K562 (cell line): ENCODE results near the gene DOCK8. TPM values are rescaled to one million over a fixed set of nuclear protein-coding genes. Genes with fewer than 3 reads are reported as not detected.

Experiments
- ATF7 ChIP-seq: fragments of 450-650 bp; IDR thresholded peaks from 2 replicates; pipeline ENCODE4 v1.7.1; 2014; ENCODE audit warnings: mild to moderate bottlenecking, moderate library complexity
- NCOA6 ChIP-seq: fragments of 450-650 bp; IDR thresholded peaks from 2 replicates; pipeline ENCODE4 v1.6.1; 2017; ENCODE audit warnings: mild to moderate bottlenecking
- NFIC ChIP-seq: fragments of 450-650 bp; IDR thresholded peaks from 2 replicates; pipeline ENCODE4 v1.6.1; 2017; ENCODE audit warnings: mild to moderate bottlenecking, inconsistent platforms
- RAD21 ChIP-seq, 2 experiments: fragments of 250-450 bp in 1 of 2; fragments of 450-650 bp in 1 of 2; sonication (Bioruptor Pico) in 1 of 2; formaldehyde crosslinking in 1 of 2; IDR thresholded peaks in 1 of 2; conservative IDR thresholded peaks in 1 of 2; 2 replicates each; pipeline versions ENCODE4 v1.4.0 to v1.8.0; 2020 to 2022; ENCODE audit warnings: mild to moderate bottlenecking in 2 of 2, moderate library complexity in 1 of 2
- YY1 ChIP-seq, 3 experiments: IDR thresholded peaks; 2 replicates each; pipeline ENCODE4 v1.6.1; 2011; ENCODE audit warnings: low read length in 2 of 3, mild to moderate bottlenecking in 2 of 3, moderate library complexity in 2 of 3, borderline replicate concordance in 1 of 3, control low read depth in 1 of 3, low read depth in 1 of 3; ENCODE audit not compliant: insufficient read depth in 3 of 3, insufficient replicate concordance in 2 of 3, control insufficient read depth in 1 of 3, insufficient read length in 1 of 3; ENCODE audit errors: extremely low read depth in 1 of 3
- ZBTB26 ChIP-seq: fragments of 450-650 bp; formaldehyde crosslinking; IDR thresholded peaks from 2 replicates; pipeline ENCODE4 v1.4.0; 2022; ENCODE audit warnings: missing genetic modification characterization
- ZFX ChIP-seq: sonication (generic); formaldehyde crosslinking; IDR thresholded peaks from 2 replicates; pipeline ENCODE4 v1.8.0; 2022; ENCODE audit warnings: mild to moderate bottlenecking, missing genetic modification reagents, moderate library complexity
- ZNF263 ChIP-seq: sonication (generic); formaldehyde crosslinking; IDR thresholded peaks from 2 replicates; pipeline ENCODE4 v1.8.0; 2022; ENCODE audit warnings: mild to moderate bottlenecking, missing genetic modification reagents, borderline replicate concordance
- ZZZ3 ChIP-seq: fragments of 450-650 bp; IDR thresholded peaks from 2 replicates; pipeline ENCODE4 v1.6.1; 2016; ENCODE audit warnings: antibody characterized with exemption, mild to moderate bottlenecking, moderate library complexity
- polyA plus RNA-seq, 8 experiments: library from polyadenylated mRNA; depleted of rRNA in 4 of 8; stranded (reverse) in 5 of 8; unstranded in 3 of 8; fragments of >200 nt; fragmentation: Nextera tagmentation in 2 of 8; fragmentation: Illumina TruSeq in 1 of 8; extraction: Ambion mirVana in 2 of 8; extraction: Trizol in 1 of 8; gene quantifications; 2 replicates each; pipeline versions ENCODE4 v1.2.1 to v1.2.3, GENCODE V29; 2011 to 2014; ENCODE audit warnings: inconsistent platforms in 1 of 8, missing spikeins in 1 of 8
- total RNA-seq, 7 experiments: library from RNA; depleted of rRNA in 6 of 7; stranded (reverse); fragments of >200 nt in 6 of 7; fragmentation: Illumina TruSeq in 2 of 7; extraction: Trizol in 2 of 7; gene quantifications; 2 replicates each; pipeline versions ENCODE4 v1.2.1 to v1.2.3, GENCODE V29; 2011 to 2021; ENCODE audit warnings: low replicate concordance in 1 of 7
- TF ChIP-seq, protein P1 (sequence below), 2 experiments: fragments of 450-650 bp; formaldehyde crosslinking in 1 of 2; IDR thresholded peaks; 2 replicates each; pipeline versions ENCODE4 v1.4.0 to v1.6.1; 2014 to 2020; ENCODE audit warnings: mild to moderate bottlenecking in 2 of 2, borderline replicate concordance in 1 of 2, low read depth in 1 of 2
- TF ChIP-seq, protein P2 (sequence below): fragments of 200-800 bp; sonication (Bioruptor generic); IDR thresholded peaks from 2 replicates; pipeline ENCODE4 v1.6.1; 2017; ENCODE audit warnings: missing genetic modification characterization, missing compliant biosample characterization

The DOCK8 gene
- total and polyA plus RNA-seq, 9 of the 15 experiments (the other 6 are each of a cell fraction or from before 2014, with no cell fraction given) = 14.4 to 53.8 (median 25.1) TPM

DNA sequence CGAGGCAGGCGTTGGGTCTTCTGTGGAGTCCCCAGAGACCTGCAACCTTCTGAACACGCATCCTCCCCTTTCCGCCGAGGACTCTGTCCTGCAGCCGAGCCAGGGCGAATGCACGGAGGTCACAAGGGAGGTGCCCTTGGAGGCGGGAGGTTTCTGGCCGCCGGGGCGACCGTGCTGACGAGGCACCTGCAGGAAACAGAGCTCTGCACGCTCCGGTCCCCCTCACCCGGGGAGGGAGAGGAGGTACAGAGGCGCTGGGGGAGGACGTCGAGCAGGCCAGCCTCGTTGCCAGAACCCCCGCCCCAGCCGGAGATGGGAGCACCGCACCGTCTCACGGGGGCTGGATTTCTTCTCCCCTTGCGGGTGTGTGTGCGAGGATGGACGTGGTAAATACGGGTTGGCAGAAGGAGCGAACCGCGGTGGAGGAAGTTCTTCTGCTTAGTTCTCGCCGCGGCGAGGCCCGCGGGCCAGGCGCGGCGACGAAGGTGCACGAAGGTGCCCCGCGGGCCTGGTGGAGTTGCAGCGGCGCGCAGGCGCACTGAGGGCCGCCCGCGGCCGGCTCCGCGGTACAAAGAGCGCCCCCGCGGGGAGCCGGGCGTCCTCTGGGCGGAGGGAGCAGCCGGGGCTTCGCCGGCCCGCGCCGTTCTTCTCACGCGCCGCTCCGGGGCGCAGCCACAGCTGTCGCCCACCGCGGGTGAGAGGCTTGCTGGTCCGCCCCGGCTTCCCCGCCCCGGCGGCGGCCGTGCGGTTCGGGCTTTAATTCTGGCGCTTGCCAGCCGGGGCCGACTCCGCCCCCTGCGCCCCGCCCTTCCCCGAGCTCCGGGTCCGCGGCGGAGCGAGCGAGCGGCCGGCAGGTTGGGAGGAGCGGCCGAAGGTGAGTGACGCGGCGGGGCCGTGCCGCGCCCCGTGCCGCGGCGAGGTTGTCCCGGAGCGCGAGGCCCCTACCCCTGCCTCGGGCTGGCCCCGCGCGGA, 289.5 kb downstream of the DOCK8 start, which contains the start of gene KANK1 (continued):
- TF ChIP-seq ZBTB26 (no peak), ZNF263 (CRISPR knock-in tag) (peak; percentile 94), ZZZ3 (no peak), ZFX (CRISPR knock-in tag) (peak; percentile 30; the same call in 1 of the 2 replicates), RAD21 (CRISPR knock-in tag; conservative IDR thresholded peaks at IDR 0.05 in 1 of 2, IDR thresholded peaks at IDR 0.05 in 1 of 2) (peak in 1 of 2 experiments; percentile 22; a peak in 1 of 4 replicates), ATF7 (peak; percentile 30; the same call in 1 of the 2 replicates), NFIC (peak; percentile 39; the same call in 1 of the 2 replicates), YY1 (IDR thresholded peaks at IDR 0.05; ENCODE audit: borderline replicate concordance in 1 of 3, control insufficient read depth in 1 of 3, extremely low read depth in 1 of 3, insufficient read depth in 3 of 3, insufficient read length in 1 of 3, insufficient replicate concordance in 2 of 3, low read depth in 1 of 3, low read length in 2 of 3) (peak in 1 of 3 experiments; percentile 15), NCOA6 (peak; percentile 78)
- TF ChIP-seq, protein P1, sequence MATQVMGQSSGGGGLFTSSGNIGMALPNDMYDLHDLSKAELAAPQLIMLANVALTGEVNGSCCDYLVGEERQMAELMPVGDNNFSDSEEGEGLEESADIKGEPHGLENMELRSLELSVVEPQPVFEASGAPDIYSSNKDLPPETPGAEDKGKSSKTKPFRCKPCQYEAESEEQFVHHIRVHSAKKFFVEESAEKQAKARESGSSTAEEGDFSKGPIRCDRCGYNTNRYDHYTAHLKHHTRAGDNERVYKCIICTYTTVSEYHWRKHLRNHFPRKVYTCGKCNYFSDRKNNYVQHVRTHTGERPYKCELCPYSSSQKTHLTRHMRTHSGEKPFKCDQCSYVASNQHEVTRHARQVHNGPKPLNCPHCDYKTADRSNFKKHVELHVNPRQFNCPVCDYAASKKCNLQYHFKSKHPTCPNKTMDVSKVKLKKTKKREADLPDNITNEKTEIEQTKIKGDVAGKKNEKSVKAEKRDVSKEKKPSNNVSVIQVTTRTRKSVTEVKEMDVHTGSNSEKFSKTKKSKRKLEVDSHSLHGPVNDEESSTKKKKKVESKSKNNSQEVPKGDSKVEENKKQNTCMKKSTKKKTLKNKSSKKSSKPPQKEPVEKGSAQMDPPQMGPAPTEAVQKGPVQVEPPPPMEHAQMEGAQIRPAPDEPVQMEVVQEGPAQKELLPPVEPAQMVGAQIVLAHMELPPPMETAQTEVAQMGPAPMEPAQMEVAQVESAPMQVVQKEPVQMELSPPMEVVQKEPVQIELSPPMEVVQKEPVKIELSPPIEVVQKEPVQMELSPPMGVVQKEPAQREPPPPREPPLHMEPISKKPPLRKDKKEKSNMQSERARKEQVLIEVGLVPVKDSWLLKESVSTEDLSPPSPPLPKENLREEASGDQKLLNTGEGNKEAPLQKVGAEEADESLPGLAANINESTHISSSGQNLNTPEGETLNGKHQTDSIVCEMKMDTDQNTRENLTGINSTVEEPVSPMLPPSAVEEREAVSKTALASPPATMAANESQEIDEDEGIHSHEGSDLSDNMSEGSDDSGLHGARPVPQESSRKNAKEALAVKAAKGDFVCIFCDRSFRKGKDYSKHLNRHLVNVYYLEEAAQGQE (IDR thresholded peaks at IDR 0.05; ENCODE audit: borderline replicate concordance) = peak; percentile 27; the same call in 1 of the 2 replicates
- TF ChIP-seq, protein P1 (CRISPR knock-in tag; IDR thresholded peaks at IDR 0.05; ENCODE audit: low read depth) = no peak
- TF ChIP-seq, protein P2, sequence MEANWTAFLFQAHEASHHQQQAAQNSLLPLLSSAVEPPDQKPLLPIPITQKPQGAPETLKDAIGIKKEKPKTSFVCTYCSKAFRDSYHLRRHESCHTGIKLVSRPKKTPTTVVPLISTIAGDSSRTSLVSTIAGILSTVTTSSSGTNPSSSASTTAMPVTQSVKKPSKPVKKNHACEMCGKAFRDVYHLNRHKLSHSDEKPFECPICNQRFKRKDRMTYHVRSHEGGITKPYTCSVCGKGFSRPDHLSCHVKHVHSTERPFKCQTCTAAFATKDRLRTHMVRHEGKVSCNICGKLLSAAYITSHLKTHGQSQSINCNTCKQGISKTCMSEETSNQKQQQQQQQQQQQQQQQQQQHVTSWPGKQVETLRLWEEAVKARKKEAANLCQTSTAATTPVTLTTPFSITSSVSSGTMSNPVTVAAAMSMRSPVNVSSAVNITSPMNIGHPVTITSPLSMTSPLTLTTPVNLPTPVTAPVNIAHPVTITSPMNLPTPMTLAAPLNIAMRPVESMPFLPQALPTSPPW = peak; percentile 67
